Uterus (tissue), 4 donors: ENCODE results near the gene LPO. TPM values are rescaled to one million over a fixed set of nuclear protein-coding genes. Genes with fewer than 3 reads are reported as not detected.

Source experiments
- DNase-seq, 2 donors: peaks; one replicate each; pipeline ENCODE4 v3.0.0-alpha.2; 2019 to 2020
- H3K27ac ChIP-seq, 2 donors: fragments of 200-600 bp; sonication (generic); 1 replicate in 1 of 2; 2 replicates in 1 of 2; pipeline ENCODE4 v1.5.1; 2016 to 2018
- H3K27me3 ChIP-seq, 2 donors: fragments of 200-600 bp; sonication (generic); one replicate each; pipeline ENCODE4 v1.5.1; 2018 to 2019; ENCODE audit warnings: control low read depth in 1 of 2
- H3K36me3 ChIP-seq, 2 donors: fragments of 200-600 bp; sonication (generic); one replicate each; pipeline ENCODE4 v1.5.1; 2019; ENCODE audit warnings: control low read depth in 1 of 2
- H3K4me1 ChIP-seq, 2 donors: fragments of 200-600 bp; sonication (generic); one replicate each; pipeline ENCODE4 v1.5.1; 2018 to 2019; ENCODE audit warnings: control low read depth in 1 of 2
- H3K4me3 ChIP-seq, 2 donors: fragments of 200-600 bp; sonication (generic); 1 replicate in 1 of 2; 2 replicates in 1 of 2; pipeline ENCODE4 v1.5.1; 2018 to 2019; ENCODE audit warnings: mild to moderate bottlenecking in 1 of 2
- H3K9me3 ChIP-seq, 2 donors: fragments of 200-600 bp; sonication (generic); one replicate each; pipeline ENCODE4 v1.5.1; 2019; ENCODE audit warnings: control low read depth in 1 of 2
- POLR2A ChIP-seq, 2 donors: fragments of 450-650 bp; IDR thresholded peaks; one replicate each; pipeline ENCODE4 v1.6.1; 2016; ENCODE audit warnings: antibody characterized with exemption in 2 of 2, mild to moderate bottlenecking in 1 of 2, moderate library complexity in 1 of 2
- intact Hi-C: fragments of 100-400 bp; cut with DNase I; formaldehyde crosslinking; loops from one replicate; pipeline ENCODE4 v1.15.1; 2023; ENCODE audit warnings: low total_unique reads
- total RNA-seq, 4 donors: library from RNA; depleted of rRNA in 3 of 4; stranded (reverse); fragments of >200 nt in 3 of 4; gene quantifications; one replicate each; pipeline versions ENCODE4 v1.1.0 to v1.2.4, GENCODE V29; 2014 to 2023
- TF ChIP-seq, protein P1 (sequence below), 4 experiments: fragments of 200-600 bp in 2 of 4; fragments of 450-650 bp in 2 of 4; sonication (generic) in 2 of 4; IDR thresholded peaks; one replicate each; pipeline ENCODE4 v1.5.1; 2016 to 2019; ENCODE audit warnings: antibody characterized with exemption in 4 of 4, mild to moderate bottlenecking in 2 of 4, moderate library complexity in 1 of 4
- donor health status: DM: yes; HTN: yes; CAD: no.

Gene LPO
- total RNA-seq, 4 donors from 2014 or later: not detected

DNA sequence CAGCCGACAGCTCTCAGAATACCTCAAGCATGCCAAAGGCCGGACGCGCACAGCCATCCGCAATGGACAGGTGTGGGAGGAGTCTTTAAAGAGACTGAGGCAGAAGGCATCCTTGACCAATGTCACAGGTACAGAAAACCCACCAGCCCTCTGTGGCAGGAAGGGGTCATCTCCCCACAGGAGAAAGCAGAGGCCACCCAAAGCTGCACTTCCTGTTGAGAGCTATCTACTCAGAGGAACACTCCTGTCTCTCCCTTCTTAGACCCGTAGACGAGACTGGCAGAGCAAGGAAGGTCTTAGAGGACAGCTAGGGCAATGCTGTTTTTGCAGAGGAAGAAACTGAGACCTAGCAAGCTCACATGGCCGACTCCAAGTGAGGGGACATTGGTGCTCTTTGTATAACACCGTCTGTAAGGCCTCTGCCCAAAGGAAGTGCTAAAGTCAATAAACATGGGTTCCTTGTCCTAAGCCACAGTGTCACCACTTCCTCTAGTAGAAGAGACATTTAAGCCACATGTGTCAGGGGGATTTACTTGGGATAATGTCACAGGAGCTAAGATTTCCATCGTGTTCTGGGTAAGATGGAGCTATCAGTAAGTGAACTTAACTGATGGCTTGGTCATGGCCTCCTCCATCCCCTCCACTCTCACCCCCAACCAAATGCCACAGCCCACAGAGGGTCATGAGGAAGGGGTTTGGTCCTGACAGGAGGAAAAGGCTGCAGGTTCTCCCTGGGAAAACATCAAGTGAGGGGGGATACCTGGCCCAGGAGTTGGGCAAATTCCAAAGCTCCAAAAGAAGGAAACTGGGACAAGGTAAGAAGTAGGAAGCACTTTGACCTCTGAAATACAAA lies 9.4 kb downstream of the LPO start:
- H3K9me3 ChIP-seq: no peaks in the 10 kb centered on the region
- H3K36me3 ChIP-seq: no peaks in the 10 kb centered on the region
- no peaks in the 10 kb centered on the region for H3K27me3 ChIP-seq
- peaks cover 0 to 5% of the 10 kb centered on the region in 2 donors for H3K4me1 ChIP-seq
- intact Hi-C loops: no loop called here
- TF ChIP-seq, protein P1, sequence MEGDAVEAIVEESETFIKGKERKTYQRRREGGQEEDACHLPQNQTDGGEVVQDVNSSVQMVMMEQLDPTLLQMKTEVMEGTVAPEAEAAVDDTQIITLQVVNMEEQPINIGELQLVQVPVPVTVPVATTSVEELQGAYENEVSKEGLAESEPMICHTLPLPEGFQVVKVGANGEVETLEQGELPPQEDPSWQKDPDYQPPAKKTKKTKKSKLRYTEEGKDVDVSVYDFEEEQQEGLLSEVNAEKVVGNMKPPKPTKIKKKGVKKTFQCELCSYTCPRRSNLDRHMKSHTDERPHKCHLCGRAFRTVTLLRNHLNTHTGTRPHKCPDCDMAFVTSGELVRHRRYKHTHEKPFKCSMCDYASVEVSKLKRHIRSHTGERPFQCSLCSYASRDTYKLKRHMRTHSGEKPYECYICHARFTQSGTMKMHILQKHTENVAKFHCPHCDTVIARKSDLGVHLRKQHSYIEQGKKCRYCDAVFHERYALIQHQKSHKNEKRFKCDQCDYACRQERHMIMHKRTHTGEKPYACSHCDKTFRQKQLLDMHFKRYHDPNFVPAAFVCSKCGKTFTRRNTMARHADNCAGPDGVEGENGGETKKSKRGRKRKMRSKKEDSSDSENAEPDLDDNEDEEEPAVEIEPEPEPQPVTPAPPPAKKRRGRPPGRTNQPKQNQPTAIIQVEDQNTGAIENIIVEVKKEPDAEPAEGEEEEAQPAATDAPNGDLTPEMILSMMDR (IDR thresholded peaks at IDR 0.05): no peak
- TF ChIP-seq POLR2A (IDR thresholded peaks at IDR 0.05): no peak
- H3K27ac ChIP-seq: no peak overlapping the region
- DNase-seq: no peak
- H3K4me3 ChIP-seq: no peak overlapping the region

DNA sequence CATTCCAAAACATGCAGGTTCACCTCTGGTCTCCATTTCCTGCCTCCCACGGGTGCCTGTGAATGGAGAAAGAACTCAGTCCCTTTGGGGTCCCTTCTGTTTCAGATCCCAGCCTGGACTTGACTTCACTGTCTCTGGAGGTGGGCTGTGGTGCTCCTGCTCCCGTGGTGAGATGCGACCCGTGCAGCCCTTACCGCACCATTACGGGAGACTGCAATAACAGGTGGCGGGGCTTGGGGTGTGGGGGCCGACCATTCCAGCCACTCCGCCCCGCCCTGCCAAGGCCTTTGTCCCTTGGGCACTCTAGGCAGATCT lies 10.5 kb downstream of the LPO start:
- TF ChIP-seq, protein P1 (IDR thresholded peaks at IDR 0.05): no peak
- TF ChIP-seq POLR2A (IDR thresholded peaks at IDR 0.05): no peak
- H3K4me3 ChIP-seq: peak overlapping the region; percentile 39 to 43
- H3K36me3 ChIP-seq: no peaks in the 10 kb centered on the region
- H3K27ac ChIP-seq: no peak overlapping the region
- no peak for DNase-seq
- intact Hi-C loops: no loop called here
- H3K4me1 ChIP-seq: peaks cover 0 to 5% of the 10 kb centered on the region in 2 donors
- no peaks in the 10 kb centered on the region for H3K9me3 ChIP-seq
- no peaks in the 10 kb centered on the region for H3K27me3 ChIP-seq

DNA sequence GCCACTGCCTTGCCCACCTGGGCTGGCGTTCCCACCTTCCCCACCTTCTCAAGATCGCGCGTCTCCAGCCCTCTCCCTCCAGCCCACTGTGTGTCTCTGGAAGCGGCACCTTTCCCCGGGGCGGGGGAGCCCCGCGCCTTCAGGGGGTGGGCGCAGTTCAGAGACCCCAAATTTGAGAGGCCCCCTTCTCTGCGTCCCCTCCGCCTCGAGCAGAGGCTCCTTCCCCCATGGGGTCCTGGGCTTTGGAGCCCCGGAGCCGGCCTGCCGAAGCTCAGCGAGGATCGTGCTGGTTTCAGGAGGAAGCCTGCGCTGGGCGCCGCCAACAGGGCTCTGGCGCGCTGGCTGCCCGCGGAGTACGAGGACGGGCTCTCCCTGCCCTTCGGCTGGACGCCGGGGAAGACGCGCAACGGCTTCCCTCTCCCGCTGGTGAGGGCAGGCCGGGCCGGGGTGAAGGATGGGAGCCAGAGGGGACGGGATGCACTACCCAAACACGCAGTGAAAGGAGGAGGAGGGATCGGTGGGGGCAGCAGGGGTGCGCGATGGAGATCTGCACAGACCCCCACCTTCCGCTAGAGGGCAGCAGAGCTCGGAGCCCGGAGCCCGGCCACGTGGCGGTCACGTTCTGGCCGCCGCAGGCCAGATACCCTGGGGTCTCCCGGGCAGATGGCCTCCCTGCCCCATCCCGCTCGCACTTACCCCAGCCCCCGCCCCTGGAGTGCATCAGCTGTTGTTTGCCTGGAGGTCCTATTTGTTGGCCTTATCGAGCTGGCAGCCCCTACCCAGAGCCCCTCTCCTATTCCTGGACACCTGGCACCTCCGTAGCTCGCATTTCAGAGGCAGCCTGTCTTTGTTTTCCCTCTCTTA lies 11.1 kb downstream of the LPO start:
- TF ChIP-seq POLR2A (IDR thresholded peaks at IDR 0.05): no peak
- TF ChIP-seq, protein P1 (IDR thresholded peaks at IDR 0.05): peak; percentile 75 to 88 (median 81)
- H3K9me3 ChIP-seq: no peaks in the 10 kb centered on the region
- no peak overlapping the region for H3K27ac ChIP-seq
- peak; percentile 54 to 74 for DNase-seq
- H3K4me3 ChIP-seq: peak overlapping the region; percentile 39 to 43
- H3K27me3 ChIP-seq: no peaks in the 10 kb centered on the region
- H3K4me1 ChIP-seq: peaks cover 0 to 5% of the 10 kb centered on the region in 2 donors
- H3K36me3 ChIP-seq: no peaks in the 10 kb centered on the region
- intact Hi-C loops: no loop called here

DNA sequence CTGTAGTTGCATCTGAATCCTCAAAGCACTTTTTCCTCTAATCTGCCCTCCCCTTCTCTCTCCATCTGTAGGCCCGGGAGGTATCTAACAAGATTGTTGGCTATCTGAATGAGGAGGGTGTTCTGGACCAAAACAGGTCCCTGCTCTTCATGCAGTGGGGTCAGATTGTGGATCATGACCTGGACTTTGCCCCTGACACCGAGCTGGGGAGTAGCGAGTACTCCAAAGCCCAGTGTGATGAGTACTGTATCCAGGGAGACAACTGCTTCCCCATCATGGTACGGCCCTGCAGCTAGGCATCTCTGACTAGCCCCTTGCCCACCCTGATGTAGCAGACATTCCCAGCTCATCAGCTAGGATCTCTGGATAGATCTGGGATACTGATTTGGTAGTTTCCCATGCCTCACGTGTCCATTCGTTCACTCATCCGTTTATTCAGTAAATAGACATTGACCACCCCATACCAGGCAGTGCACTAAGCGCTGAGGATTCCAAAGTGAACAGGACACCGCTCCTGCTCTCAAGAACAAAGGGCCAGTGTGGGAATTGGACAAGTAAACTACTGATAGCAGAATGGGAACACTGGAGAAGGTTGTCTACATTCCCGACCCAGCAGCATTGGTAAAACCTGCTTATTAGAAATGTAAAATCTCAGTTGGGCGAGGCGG lies 12.1 kb downstream of the LPO start:
- no peak for TF ChIP-seq POLR2A (IDR thresholded peaks at IDR 0.05)
- TF ChIP-seq, protein P1 (IDR thresholded peaks at IDR 0.05): no peak
- intact Hi-C loops: no loop called here
- Histone ChIP-seq H3K27ac (no peak overlapping the region), H3K9me3 (no peaks in the 10 kb centered on the region), H3K4me1 (peaks cover 0 to 5% of the 10 kb centered on the region in 2 donors), H3K36me3 (no peaks in the 10 kb centered on the region), H3K27me3 (no peaks in the 10 kb centered on the region), H3K4me3 (no peak overlapping the region)
- no peak for DNase-seq
